Testis (tissue), 5 donors: ENCODE measurements around the gene ADD3. TPM values are rescaled to one million over a fixed set of nuclear protein-coding genes. Genes with fewer than 3 reads are reported as not detected.
A peak's percentile ranks its signal among the peaks of the same experiment; 100 is the strongest.

Source experiments
- DNase-seq: peaks from one replicate; pipeline ENCODE4 v3.0.0-alpha.2; 2019
- H3K27ac ChIP-seq, 2 donors: fragments of 200-600 bp; sonication (generic); one replicate each; pipeline ENCODE4 v1.5.1; 2019
- H3K27me3 ChIP-seq: fragments of 200-600 bp; sonication (generic); one replicate; pipeline ENCODE4 v1.5.1; 2019
- H3K36me3 ChIP-seq: fragments of 200-600 bp; sonication (generic); one replicate; pipeline ENCODE4 v1.5.1; 2017; ENCODE audit warnings: low read depth; ENCODE audit errors: missing control alignments
- H3K4me1 ChIP-seq: fragments of 200-600 bp; sonication (generic); one replicate; pipeline ENCODE4 v1.5.1; 2019
- H3K4me3 ChIP-seq, 2 donors: fragments of 200-600 bp; sonication (generic); one replicate each; pipeline ENCODE4 v1.5.1; 2017 to 2019
- H3K9me3 ChIP-seq: fragments of 200-600 bp; sonication (generic); one replicate; pipeline ENCODE4 v1.5.1; 2017
- POLR2A ChIP-seq: fragments of 450-650 bp; IDR thresholded peaks from one replicate; pipeline ENCODE4 v1.6.1; 2017; ENCODE audit warnings: antibody characterized with exemption, mild to moderate bottlenecking, moderate library complexity
- WGBS, 2 donors: methylation state at CpG; one replicate each; pipeline ENCODE4 v1.1.5; 2018; 5-methylcytosine and 5-hydroxymethylcytosine counted together
- intact Hi-C: fragments of 100-400 bp; cut with DNase I; formaldehyde crosslinking; loops from one replicate; pipeline ENCODE4 v1.15.1; 2023; ENCODE audit warnings: low total_unique reads
- long read RNA-seq, 2 donors: transcript quantifications; one replicate each; lab custom pipeline, GENCODE V29; 2026
- polyA plus RNA-seq: library from polyadenylated mRNA; stranded (reverse); fragments of 350-450 nt; fragmentation: Illumina TruSeq; extraction: RNeasy Lipid Tissue Mini Kit (QIAGEN cat#74804); gene quantifications from one replicate; pipeline ENCODE4 v1.2.3, GENCODE V29; 2014; ENCODE audit warnings: low read depth, low replicate concordance; ENCODE audit not compliant: insufficient read depth
- total RNA-seq, 2 donors: library from RNA; depleted of rRNA; stranded (reverse); fragments of >200 nt; gene quantifications; one replicate each; pipeline ENCODE4 v1.2.3, GENCODE V29; 2016
- TF ChIP-seq, protein P1 (sequence below), 3 experiments: fragments of 450-650 bp in 2 of 3; fragments of 200-600 bp in 1 of 3; sonication (generic) in 1 of 3; IDR thresholded peaks; one replicate each; pipeline ENCODE4 v1.5.1; 2016 to 2019; ENCODE audit warnings: antibody characterized with exemption in 3 of 3, mild to moderate bottlenecking in 2 of 3, moderate library complexity in 1 of 3

ADD3 gene
- 100 to 1,000 TPM; 240 to 394 TPM for total RNA-seq
- polyA plus RNA-seq, result 155 TPM
- long read RNA-seq, donor 1, full-length matches to known transcripts, result 18 of 27 reads
- long read RNA-seq, donor 1, partial matches to known transcripts, result 9 of 27 reads
- long read RNA-seq, donor 1, other reads (novel, unspliced or antisense), result 0 of 27 reads
- long read RNA-seq, donor 2, full-length matches to known transcripts, result 17 of 27 reads
- long read RNA-seq, donor 2, partial matches to known transcripts, result 10 of 27 reads
- long read RNA-seq, donor 2, other reads (novel, unspliced or antisense), result 0 of 27 reads

DNA sequence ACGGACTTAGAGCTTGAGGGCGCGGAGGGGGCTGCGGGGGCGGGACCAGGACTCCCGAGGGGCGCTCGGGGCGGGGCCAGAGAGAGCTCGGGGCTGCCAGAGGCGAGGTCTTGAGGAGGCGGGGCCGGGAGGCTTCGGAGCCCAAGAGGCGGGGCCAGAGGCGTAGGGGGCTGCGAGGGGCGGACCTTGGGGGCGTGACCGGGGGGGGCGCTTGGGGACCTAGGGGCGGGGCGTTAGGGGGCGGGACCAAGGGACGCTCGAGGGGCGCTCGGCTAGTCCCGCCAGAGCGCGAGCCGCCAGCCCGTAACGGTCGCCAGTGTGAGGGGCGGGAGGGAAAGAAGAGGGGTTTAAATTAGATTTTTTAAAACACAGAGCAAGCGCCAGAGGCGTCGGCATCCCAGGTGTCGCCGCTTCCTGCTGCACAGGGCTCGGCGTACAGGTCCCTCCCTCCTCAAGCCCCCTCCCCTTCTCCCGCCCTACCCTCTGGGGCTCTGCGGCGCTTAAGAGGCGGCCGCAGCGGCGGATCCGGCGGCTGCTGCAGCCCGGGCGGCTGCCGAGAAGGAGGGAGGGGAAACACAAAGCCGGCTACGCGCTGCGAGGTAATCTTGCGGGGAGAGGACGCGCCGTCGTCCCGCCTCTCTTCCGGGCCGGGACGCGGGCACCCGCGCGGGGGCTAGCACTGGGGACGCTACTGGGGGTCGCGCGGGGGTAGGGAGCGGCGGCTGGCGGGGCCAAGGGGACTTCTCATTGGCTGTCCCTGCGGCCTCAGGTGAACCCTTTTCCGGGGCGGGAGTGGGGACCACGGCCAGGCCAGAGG is at the start of gene ADD3:
Gene ADD3 (plus strand): TSS at position 284 of the 817 bp plus-strand sequence. CDS start 92,670 bp downstream, outside the sequence.
- peak; percentile 98 for DNase-seq
- intact Hi-C loops, result no loop called here

GRCh38 chr10:109958059-109958458 is 49.7 kb upstream of the ADD3 start:
- WGBS, 2 donors, result 74 to 92% methylated on average over 2 of the region's 2 CpGs
- Histone ChIP-seq H3K27me3 (no peaks in the 10 kb centered on the region), H3K4me3 (no peak overlapping the region), H3K36me3 (no peaks in the 10 kb centered on the region), H3K9me3 (no peaks in the 10 kb centered on the region), H3K27ac (no peak overlapping the region), H3K4me1 (peaks cover 21% of the 10 kb centered on the region)
- TF ChIP-seq, protein P1, sequence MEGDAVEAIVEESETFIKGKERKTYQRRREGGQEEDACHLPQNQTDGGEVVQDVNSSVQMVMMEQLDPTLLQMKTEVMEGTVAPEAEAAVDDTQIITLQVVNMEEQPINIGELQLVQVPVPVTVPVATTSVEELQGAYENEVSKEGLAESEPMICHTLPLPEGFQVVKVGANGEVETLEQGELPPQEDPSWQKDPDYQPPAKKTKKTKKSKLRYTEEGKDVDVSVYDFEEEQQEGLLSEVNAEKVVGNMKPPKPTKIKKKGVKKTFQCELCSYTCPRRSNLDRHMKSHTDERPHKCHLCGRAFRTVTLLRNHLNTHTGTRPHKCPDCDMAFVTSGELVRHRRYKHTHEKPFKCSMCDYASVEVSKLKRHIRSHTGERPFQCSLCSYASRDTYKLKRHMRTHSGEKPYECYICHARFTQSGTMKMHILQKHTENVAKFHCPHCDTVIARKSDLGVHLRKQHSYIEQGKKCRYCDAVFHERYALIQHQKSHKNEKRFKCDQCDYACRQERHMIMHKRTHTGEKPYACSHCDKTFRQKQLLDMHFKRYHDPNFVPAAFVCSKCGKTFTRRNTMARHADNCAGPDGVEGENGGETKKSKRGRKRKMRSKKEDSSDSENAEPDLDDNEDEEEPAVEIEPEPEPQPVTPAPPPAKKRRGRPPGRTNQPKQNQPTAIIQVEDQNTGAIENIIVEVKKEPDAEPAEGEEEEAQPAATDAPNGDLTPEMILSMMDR (IDR thresholded peaks at IDR 0.05), result no peak
- TF ChIP-seq POLR2A, result no peak
- intact Hi-C loops, result no loop called here
- DNase-seq, result no peak

More for the DNA sequence above, at the start of gene ADD3:
- no peak for TF ChIP-seq POLR2A
- TF ChIP-seq, protein P1 (IDR thresholded peaks at IDR 0.05), result peak in 1 of 3 experiments; percentile 4
- H3K27ac ChIP-seq, result peak within 1 kb of the TSS; percentile 97 to 99
- 0 to 1% methylated on average over 9 to 47 of the region's 83 CpGs for WGBS, 2 donors
- H3K9me3 ChIP-seq, result no peaks in the 10 kb centered on the region
- H3K4me3 ChIP-seq, result peak within 1 kb of the TSS; percentile 99 to 100
- H3K27me3 ChIP-seq, result no peaks in the 10 kb centered on the region
- H3K36me3 ChIP-seq, result no peaks in the 10 kb centered on the region
- H3K4me1 ChIP-seq, result peaks cover 26% of the 10 kb centered on the region

DNA sequence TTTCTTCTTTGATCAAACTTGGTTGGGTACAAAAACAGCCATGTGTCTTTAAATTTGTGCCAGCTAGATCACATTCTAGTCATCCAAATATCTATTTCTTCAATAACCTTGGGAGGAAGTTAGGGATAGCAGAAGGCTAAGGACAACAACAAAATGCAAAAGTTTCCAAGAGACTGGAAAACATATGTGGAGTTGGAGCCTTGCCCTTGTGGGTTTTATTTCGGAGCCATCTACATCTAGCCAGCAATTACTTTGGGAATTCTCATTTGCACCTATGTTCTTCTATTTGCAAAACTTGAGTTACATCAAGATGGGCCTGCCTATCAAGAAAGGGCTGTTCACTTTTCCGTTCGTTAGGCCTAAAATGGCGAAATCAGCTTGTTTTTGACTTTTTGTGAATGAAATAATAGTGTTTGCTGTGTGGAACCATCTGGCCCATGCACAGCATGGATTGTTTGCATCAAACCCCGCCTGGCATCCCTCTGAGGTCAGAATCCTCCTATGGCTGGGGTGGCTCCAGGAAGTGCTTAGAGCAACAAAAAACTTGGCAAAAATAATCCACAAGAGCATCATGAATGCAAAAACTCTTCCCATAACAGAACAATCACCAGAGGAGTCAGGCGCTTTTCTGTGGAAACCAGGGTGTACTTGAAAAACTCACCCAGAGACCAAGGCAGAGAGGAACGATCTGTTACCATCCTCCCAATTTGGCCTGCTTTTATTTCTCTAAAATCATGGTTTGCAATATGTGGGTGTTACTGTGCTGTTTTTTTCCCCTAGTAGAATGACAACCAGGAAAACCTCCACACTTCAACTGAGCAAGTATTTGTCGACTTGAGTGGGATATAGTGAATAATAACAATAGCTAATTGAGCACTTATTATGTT is 48.3 kb upstream of the ADD3 start:
- H3K36me3 ChIP-seq, result no peaks in the 10 kb centered on the region
- no peaks in the 10 kb centered on the region for H3K9me3 ChIP-seq
- peak; percentile 46 for DNase-seq
- TF ChIP-seq, protein P1 (IDR thresholded peaks at IDR 0.05), result no peak
- TF ChIP-seq POLR2A, result no peak
- peak overlapping the region in 1 of 2 donors; percentile 78 for H3K27ac ChIP-seq
- WGBS, 2 donors, result 70 to 72% methylated on average over 8 of the region's 8 CpGs
- no peaks in the 10 kb centered on the region for H3K27me3 ChIP-seq
- H3K4me3 ChIP-seq, result no peak overlapping the region
- H3K4me1 ChIP-seq, result peaks cover 21% of the 10 kb centered on the region
- intact Hi-C loops, result no loop called here

- 36 to 53% methylated on average over 2 of the region's 2 CpGs for WGBS, 2 donors
- TF ChIP-seq POLR2A, result no peak
- TF ChIP-seq, protein P1 (IDR thresholded peaks at IDR 0.05), result no peak
- H3K9me3 ChIP-seq, result no peaks in the 10 kb centered on the region
- no peak for DNase-seq
- intact Hi-C loops, result no loop called here
- H3K4me1 ChIP-seq, result peaks cover 21% of the 10 kb centered on the region
- H3K27ac ChIP-seq, result peak overlapping the region; percentile 42 to 78
- H3K27me3 ChIP-seq, result no peaks in the 10 kb centered on the region
- H3K4me3 ChIP-seq, result no peak overlapping the region
- H3K36me3 ChIP-seq, result no peaks in the 10 kb centered on the region
These were observed 47.1 kb upstream of the ADD3 start for GRCh38 chr10:109960682-109961081.
